ENCODE results near the gene ARIH2.

Gene ARIH2

DNA sequence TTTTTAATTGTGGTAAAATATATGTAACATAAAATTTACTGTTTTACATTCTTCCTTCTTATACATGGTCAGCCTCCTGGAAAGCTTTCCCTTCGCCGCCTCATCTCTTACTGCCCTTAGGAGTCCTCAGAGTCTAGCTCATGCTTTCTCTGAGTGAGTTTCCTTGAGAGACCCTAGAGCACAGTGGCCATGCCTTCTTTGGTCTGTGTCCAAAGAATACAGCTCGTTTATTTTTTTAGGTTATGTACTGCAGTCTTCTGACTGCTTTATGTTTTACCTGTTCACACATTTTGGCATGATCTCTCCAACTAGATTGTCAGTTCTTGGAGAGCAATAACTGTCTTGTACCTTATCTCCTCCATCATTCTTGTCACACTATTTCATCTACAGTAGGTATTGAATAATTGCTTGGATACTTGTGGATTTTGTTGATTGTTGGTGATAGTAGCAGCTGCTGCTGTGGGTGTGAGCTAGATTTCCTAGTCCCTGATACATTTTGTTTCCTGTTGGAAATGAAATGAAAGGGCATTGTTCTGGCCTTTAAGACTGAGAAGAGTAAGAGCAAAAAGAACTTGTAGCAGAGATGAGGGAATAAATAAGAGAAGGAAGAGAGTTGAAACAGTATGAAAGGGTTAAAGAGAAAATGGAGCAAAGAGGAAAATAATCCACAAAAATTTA is 10.9 kb downstream of the ARIH2 start:
- DNase-seq = no peak

DNA sequence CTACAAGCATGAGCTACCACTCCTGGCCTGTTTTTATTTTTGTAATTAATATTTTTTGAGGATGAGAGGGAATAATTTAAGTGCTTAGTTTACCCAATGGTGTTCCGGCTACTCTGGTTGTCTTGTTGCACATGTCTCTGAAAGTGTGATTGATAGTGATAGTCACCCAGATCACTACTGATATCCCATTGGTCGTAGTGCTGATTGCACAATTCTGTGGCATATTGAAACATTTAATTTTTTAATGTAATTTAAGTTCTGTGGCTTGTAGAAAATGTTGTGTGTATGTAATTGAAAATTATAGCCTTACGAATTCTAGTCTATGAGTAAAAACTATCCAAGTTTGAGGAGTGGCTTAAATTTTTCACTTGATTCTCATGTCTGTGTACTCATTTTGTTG is 11.9 kb downstream of the ARIH2 start:
- DNase-seq = no peak

DNA sequence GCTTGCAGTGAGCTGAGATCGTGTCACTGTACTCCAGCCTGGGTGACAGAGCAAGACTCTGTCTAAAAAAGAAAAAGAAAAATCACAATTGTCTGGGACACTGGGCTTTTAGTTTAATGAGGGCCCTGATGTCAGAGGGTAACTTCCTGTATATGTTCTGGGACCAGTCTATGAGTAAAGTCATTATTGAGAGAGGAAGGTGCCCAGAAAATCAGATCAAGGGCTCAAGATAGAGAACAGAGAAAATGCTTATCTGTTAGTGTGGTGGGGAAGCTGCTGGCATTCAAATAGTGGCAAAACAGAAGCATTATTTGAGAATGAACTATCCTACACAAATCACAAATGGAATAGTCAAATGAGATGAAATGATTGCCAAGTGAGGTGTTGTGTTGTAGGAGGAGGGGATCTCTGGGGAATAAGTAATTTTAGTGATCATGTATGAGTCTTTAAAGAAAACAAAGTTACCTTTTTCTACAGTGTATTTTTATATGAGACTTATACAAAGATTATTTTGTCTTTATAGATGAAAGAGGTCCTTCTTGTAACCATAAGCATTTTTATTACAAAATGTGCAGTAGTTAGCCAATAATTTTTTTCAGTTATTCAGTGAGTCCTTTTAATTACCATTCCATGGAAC is 13.4 kb downstream of the ARIH2 start:
- no peak for DNase-seq

DNA sequence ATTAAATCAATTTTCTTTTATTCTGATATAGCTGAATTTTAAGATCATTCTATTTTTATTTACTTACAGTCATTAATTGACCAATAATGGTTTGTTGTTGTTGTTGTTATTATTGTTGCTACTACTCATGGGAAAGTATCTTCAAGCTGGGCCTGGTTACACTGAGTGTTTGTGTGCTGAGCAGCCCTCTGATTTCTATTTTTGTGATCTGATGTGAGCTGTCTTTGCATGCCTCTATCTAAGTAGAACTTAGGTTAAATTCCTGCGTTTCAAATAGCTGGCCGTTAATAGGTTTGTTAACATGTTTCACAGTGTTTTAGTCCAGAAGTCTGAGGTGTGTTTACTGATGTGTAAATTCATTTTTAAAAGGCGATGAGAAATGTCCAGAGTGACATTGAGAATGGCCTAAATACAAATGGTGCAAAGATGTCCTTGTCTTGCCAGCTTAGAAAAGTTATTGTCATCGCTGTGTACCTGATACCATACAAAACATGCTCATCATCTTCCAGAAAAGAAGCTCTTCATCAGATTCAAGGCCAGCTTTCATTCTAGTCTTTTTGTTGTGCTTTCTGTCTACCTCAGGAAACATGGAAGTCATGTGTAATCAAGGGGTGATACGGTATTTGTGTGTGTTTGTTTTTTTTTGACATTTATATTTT is 15.8 kb downstream of the ARIH2 start:
- DNase-seq = no peak

DNA sequence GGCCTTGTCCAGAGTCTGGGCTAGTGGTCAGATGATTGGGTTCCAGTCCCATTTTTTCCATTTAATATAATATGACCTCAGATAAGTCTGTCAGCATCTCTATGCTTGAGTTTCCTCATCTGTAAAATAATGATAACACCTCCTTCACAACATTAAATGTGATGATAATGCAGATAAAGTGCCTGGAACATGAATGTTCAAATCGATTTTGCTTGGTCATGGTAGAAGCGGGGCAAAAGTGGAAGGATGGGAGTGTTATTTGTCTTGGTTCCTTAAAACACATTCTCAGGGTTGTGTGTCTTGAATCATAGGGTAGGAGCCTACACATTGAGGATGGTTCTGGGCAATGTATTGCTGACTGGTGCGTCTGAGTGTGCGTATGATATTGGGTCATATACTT is 16.9 kb downstream of the ARIH2 start:
- DNase-seq = no peak

DNA sequence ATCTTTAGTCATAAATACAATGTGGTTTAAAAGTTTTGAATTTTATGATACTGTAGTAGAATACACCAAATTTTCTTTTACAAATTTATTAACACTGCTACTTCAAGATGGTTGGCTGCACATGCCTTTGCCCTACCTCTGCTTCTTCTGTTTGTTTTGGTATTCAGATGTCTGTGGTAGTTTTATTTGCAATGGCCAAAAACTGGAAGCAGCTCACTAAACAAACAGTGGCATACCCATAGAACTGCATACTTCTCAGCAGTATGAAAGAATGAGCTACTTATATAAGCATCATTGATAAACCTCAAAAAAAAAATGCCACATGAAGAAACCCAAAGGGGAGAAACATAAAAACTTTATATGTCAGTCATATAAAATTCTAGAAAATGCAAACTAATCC is 19.5 kb downstream of the ARIH2 start:
- DNase-seq = no peak

DNA sequence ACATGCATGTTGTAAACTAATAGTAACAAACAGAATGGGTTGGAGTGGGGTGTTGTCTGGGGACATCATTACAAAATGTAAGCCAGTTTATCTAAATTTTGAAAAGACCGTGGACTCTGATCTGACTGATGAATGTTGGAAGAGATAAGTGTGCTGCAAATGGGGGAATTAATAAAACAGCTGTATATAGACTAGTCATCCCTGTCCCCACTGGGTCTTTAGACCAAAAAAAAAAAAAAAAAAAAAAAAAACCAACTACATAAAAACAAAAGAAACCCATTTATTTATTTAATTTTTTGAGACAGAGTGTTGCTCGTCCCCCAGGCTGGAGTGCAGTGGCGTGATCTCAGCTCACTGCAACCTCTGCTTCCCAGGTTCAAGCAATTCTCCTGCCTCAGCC is 20.0 kb downstream of the ARIH2 start:
- no peak for DNase-seq

DNA sequence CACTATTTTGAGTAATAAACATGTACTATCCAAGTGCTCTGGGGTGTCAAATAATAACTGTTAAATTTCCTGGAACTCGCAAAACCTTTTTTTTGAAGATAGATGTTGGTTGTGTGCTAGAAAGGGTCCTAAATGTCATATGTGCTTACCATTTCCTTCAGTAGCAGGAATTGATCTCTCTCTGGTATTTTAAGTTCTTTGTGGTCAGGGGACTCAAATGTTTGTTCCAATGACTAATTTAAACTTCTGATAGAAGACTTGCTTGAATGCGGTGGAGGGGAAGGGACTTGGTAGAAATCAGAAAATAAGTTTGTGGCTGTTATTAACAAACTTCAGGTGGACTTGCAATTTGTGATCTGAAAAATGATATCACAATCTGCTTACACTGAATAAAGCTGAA is 26.8 kb downstream of the ARIH2 start:
- no peak for DNase-seq

DNA sequence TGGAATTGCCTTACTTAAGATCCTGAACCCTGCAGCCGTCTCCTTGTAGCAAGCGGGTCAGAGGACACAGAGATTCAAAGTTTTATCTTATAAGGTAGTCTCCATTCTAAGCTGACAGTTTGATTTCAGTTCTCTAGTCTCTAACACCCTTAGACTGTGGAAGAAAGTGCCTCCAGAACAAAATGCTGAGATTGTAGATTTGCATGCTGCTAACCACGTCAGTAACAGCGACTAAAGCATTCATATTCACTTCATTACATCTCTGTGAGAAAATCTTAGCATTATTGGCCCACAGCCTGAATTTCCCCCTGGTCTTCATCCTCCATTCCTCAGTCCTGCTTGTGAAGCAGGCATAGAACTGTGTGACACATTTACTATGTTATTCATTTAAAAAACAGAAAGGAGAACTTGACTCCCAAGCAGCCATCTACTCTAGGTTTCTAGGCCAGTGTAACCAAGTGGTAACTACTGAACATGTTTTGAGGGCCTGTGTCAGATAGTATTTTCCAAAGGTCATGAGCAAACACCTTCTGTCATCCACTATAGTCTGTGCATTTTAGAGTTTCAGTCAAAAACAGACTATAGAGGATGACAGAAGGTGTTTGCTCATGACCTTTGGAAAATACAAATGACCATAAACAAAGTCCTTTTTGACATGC is 27.4 kb downstream of the ARIH2 start:
- no peak for DNase-seq

DNA sequence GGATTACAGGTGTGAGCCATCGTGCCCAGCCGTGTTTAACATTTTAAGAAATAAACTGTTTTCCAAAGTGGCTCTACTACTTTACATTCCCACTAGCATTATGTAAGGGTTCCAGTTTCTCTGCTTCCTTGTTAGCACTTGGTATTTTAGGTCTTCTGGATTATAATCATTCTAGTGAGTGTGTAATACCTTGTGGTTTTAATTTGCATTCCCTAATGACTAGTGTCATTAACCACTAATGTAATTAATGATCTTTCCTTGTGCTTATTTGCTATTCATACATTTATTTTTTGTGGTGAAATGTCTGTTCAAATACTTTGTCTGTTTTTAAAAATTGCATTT is 30.7 kb downstream of the ARIH2 start:
- DNase-seq = no peak

DNA sequence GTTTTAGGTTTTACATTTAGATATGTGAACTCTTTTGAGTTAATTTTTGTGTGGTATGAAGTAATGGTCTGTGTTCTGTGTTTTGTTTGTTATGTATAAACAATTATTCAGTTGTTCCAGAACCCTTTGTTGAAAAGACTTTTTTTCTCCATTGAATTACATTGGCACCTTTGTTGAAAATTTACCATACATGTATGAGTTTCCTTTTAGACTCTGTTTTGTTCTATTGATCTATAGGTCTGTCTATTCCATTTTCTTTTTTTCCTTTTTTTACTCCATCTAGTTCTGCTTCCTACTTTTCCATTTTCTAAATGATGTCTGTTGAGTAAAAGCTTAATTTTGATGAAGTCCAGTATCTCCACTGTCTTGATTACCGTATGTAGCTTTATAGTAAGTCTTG is 31.4 kb downstream of the ARIH2 start:
- no peak for DNase-seq

DNA sequence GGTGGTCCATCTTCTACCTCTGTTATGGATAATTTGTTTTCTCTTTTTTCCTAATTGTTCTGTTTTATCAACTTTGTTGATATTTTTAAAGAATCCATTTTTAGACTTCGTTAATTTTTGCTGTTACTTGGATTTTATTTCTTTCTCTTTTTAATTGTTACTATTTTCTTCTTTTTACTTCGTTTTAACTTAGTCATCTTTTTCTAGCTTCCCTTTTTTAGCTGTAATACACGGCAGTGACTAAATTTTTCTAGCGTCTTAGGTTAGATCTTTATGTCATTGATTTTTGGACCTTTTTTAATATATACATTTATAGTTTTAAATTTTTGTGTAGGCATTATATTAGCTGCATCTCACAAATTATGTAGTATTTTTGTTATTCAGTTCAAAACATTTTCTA is 33.1 kb downstream of the ARIH2 start:
- no peak for DNase-seq

DNA sequence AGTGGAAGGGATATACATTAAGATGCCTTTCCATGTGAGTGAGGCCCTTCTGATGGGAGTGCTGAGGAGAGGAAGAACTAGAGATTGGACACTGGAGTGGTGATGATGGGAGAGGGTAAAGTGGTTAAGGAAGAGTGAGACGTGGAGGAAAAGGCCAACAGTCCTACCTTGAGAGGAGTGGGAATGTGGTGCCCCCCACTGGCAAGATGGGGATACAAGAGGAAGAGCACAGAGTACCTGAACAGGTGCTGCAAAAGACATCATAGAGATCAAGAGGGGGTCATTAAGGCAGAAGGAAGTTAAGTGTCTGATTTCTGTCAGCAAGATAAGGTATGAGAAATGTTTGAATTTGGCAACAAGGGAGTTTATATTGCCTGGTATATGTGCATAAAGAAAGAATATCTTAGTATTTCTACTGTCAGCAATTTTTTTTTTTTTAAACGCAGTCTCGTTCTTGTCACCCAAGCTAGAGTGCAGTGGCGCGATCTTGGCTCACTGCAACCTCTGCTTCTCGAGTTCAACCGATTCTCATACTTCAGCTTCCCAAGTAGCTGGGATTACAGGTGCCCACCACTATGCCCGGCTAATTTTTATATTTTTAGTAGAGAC is 34.0 kb downstream of the ARIH2 start:
- DNase-seq = no peak

DNA sequence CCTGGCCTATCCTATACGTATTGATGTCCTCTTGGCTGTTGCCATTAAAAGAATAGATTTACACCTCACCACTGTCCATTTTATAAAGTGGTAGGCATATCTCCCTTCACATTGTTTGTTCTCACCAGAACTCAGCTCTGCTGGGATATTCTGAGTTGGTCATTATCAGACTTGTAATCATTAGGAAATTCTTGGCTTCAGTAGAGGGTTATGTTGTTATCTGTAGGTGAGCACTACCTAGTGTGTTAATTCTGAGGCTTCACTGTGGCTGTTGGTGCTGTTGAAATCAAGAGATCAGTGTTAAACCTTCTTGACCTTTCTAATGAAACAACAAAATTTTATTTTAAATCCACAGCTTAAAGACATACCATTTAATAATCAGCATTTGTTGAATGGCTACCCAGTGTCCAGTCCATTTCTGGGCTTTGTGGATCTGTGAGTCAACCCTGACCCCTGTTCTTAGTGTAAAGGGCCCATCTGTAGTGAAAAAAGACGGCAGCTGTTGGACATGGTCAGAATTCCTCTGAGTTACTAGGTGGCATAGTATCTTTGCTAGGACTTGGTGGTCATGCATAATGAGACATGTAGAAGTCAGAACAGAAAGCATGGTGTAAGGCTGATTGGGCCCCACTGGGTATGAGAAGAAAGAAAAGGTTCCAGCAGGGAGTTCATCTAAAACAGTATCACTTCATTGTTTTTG is 38.5 kb downstream of the ARIH2 start:
- no peak for DNase-seq

DNA sequence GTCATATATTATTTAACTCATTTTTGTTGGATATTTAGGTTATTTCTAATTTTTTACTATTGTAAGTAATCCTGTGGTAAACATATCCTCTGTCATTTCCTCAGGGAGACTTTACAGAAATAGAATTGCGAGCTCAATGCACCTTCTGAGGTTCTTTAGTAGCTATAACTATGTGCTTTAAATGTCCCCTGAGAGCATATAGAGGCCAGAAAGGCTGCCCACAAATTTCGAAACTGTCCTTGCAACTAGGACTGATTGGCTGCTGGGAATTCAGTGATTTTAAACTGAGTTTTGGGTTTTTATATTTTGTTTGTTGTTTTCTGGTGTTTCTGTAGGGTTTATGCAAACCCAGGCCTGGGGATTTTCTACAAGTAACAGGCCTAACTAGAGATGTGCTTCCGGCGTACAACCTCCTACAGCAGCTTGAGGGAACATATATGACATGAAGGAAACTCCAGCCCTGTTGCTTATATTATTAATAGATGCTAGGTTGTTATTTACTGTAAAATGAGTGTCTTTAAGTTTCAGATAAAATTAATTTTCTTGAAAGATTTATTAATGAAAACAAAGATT is 42.3 kb downstream of the ARIH2 start:
- no peak for DNase-seq

DNA sequence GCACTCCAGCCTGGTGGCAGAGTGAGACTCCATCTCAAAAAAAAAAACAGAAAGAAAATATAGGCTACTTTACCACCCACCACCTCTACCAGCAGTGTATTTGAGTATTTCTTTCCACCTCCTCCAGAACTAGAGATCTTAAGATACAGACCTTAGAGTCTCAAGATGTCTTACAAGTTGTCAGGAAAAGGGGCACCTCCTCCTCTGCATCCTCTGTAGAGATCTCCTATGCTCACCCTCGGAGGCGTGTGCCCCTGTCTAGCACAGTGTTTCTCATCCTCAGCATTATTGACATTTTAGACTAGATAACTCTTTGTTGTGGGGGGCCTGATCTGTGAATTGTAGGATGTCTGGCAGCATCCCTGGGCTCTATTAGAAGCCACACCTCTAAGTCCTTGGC is 43.7 kb downstream of the ARIH2 start:
- no peak for DNase-seq

DNA sequence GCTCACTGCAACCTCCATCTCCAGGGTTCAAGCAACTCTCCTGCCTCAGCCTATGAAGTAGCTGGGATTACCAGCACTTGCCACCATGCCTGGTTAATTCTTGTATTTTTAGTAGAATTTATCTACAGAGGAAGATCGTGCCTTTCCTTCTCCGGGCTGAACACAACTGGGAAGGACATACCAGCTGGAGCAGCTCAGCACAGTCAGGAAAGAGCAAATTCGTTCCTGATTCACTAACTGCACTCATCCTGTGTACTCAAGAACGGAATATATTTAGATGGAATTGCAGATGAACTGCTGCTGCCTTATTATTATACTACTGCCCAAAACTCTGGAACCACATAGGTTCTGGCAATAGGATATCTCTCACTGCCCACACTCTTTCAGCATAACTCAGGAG is 44.3 kb downstream of the ARIH2 start:
- no peak for DNase-seq

DNA sequence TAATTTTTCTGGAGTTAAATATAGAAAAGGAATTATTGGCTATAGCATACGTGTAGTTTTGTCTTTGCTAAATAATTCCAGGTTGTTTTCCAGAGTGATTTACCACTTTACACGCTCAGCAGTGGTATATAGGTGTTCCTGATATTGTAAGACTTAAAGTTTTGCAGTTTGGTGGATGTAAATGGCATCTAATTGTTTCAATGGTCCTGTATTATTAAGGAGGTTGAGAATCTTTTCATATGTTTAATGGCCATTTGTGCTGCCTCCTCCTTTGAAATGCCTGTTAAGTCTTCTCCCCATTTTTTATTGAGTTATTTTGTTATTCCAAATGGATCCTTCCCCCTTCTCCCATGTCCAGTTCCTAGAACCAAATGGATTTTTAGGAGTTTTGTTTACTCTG is 44.9 kb downstream of the ARIH2 start:
- no peak for DNase-seq

DNA sequence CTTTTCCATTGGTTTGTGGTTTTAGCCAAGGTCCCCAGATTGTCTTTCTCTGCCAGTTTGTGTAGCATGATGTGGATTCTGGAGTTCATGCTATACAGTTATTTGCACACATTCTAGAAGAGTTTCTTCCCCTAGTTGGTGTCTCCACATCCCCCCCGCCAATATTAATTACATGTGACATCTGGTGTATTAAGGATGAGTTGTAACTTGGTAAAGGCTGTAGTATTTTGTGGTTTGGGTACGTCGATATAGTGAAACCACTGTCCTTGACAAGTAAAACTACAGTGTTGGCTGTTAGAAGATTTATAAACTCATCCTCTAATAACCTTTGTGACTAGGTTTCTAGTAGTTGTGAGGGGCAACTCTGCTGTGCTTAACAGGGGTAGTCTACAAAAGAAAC is 47.7 kb downstream of the ARIH2 start:
- no peak for DNase-seq

DNA sequence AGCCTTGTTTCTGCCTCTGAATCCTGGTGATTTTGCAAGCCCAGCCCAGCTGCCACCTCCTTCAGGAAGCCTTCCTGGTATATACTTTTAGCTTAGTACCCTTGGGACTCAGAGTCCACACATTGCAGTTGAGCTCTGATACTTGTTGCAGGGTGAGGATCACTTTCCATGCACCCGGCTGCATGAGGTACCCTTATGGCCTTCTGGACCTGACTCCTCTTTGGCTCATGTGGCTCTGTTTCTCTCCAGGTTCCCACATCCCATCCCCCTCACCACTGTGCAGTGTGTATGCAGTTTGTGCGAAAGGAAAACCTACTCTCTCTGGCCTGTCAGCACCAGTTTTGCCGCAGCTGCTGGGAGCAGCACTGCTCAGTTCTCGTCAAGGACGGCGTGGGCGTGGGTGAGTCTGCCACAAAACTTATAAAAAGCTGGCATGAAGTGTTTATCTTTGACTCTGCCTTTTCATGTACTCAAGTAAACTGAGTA is 48.3 kb downstream of the ARIH2 start:
- no peak for DNase-seq

DNA sequence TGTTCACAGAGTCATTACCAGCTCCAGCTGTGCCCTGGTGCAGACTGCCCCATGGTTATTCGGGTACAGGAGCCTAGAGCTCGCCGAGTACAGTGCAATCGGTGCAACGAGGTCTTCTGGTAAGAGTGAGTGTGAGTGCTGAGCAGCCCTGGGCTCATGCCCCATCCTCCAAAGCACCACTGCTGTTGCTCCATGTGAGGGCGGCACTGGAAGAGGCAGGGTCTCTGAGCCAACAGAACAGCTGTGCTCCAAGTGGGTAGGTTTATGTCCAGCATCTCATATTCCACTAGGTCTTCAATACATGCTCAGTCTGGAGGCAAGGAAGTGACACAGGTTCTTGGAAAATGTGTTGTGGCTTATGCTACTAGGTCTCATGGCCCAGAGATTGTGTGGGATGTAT is 51.9 kb downstream of the ARIH2 start:
- DNase-seq = no peak

DNA sequence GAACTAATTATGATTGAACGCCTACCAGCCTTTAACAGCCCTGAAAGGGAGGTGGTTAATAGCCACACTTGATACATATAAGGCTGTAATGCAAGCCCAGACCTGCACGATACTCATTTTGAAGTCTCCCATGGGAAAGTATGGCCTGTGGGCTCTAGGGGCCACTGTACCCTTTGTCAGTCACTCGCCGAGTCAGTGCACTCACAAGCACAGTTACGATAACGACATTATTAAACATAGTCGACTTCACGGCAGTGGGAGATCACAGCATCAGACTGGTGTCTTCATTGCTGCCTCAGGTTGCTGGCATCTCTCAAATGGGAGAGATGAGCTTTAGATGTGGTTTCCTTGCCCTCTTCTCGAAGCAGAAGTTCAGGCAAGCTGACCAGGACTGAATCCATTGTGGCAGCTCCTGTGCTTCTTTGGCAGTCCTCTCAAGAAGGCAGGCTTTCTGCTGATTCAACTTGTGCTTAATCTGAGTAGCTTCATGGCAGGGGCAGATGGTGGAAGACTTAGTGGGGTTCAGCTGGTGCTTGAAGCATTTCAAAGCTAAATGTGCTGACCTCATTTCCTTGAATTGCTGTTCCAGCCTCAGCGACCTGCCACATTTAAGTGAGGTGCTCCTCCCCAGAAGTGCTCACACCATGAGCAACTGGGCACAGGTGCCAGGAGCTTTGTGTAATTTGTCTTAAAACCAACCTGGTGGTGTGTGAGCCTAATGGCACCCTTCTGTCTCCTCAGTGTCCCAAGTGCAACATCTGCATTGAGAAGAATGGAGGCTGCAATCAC is 55.6 kb downstream of the ARIH2 start:
- DNase-seq = no peak
